ENCODE results near the gene PCBP2.
"Not testable (repeated sequence)": the region's sequence is repeated elsewhere in the genome, so short reads cannot be mapped to it uniquely, and the experiment has no call there.

- not testable (repeated sequence) for TF ChIP-seq EZH2 (IDR thresholded peaks at IDR 0.05); POLR2AphosphoS5 (IDR thresholded peaks at IDR 0.05; ENCODE audit: low read depth, low read length); RAD21 (IDR thresholded peaks at IDR 0.05; ENCODE audit: low read depth); POLR2A (IDR thresholded peaks at IDR 0.05; ENCODE audit: borderline replicate concordance, extremely low read depth, insufficient read depth, insufficient read length); SP1 (IDR thresholded peaks at IDR 0.05; ENCODE audit: low read depth); CTCF (IDR thresholded peaks at IDR 0.05 in 2 of 3, conservative IDR thresholded peaks at IDR 0.05 in 1 of 3; ENCODE audit: borderline replicate concordance in 1 of 3, insufficient read depth in 1 of 3, low read depth in 2 of 3, low read length in 2 of 3)
These were observed 7.1 kb upstream of the PCBP2 start for GRCh38 chr12:53444593-53445325.
